ENCODE measurements around the gene GATAD2B.
"Not testable (repeated sequence)": the region's sequence is repeated elsewhere in the genome, so short reads cannot be mapped to it uniquely, and the experiment has no call there.

GATAD2B gene

GRCh38 chr1:153929426-153929825 is 6.7 kb upstream of the GATAD2B start:
- DNase-seq: no peak

DNA sequence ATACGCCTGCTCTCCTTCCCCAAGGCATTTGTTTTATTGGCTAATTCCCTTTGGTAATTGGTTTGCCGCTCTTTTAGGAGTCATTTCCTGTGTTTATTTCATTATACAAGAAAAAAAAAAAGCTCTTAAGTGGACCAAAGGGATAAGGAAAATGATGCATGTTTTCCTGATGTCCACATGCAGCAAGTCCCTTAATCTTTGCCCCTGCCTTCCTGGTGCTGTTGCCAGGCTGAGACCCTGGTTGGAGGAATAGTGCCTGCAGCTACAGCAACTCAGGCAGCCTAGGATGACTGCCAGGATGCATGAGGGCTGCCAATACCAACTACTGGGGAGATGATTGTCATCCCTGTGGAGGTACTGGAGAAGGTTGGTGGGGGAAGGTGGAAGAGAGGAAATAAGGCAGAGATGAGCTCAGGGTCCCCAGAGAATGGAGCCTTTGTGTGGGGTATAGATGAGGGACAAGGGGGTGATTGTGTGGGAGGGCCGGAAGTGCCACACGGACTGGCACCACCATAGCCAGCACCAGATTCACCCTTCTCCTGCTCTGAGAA is 6.1 kb upstream of the GATAD2B start:
- DNase-seq: no peak

DNA sequence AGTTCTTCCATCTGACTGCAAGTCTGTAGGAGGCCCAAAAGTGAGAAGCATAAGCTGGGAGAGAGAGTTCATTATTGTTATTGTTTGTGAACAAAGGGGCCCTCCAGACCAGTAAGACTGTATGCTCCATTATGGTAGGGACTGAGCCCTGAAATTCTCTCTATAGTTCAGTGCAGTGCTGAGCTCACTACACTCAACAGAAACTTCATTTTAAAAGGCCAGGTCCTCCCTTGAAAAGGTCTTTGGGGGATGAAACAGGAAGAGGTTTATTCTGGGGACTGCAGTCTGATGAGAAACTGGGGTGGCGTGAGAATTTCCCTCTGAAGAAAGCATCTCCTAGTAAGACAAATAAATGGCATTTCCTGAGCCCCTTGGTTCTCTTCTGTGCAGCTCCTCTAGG is 5.5 kb upstream of the GATAD2B start:
- no peak for DNase-seq

DNA sequence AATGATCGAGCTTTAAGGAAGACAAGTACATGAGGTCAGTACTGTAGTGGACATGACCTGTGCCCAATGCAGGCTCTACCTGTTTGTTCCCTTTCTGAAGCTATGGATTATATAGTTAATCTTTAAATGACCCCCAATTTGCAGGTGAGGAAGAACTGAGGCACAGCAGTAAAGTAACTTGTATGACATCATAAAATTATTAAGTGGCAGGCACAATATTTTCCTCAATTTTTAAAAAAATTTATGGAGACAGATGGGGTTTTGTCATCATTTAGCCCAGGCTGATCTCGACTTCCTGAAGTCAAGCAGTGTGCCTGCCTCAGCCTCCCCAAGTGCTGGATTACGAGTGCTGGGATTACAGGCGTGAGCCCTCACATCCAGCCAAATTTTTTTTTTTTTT is 3.6 kb upstream of the GATAD2B start:
- DNase-seq: no peak

- DNase-seq: peak; percentile 81
These were observed 448 bp downstream of the GATAD2B start for GRCh38 chr1:153922076-153922971.

DNA sequence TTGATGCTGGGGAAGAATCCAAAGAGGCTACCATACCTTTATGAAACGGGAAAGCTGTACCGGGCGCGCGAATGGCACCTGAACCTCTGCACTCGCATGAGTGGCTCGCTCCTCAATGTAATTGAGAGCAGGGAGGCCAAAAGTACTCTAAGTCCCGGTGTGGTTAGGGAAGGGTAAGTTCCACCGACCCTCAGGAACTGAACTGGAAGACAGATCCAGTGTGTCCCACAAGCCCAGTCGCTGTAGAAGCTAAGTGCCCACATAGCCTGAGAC is 1.0 kb downstream of the GATAD2B start:
- no peak for DNase-seq

GRCh38 chr1:153921080-153921802 is 1.5 kb downstream of the GATAD2B start:
- no peak for DNase-seq

DNA sequence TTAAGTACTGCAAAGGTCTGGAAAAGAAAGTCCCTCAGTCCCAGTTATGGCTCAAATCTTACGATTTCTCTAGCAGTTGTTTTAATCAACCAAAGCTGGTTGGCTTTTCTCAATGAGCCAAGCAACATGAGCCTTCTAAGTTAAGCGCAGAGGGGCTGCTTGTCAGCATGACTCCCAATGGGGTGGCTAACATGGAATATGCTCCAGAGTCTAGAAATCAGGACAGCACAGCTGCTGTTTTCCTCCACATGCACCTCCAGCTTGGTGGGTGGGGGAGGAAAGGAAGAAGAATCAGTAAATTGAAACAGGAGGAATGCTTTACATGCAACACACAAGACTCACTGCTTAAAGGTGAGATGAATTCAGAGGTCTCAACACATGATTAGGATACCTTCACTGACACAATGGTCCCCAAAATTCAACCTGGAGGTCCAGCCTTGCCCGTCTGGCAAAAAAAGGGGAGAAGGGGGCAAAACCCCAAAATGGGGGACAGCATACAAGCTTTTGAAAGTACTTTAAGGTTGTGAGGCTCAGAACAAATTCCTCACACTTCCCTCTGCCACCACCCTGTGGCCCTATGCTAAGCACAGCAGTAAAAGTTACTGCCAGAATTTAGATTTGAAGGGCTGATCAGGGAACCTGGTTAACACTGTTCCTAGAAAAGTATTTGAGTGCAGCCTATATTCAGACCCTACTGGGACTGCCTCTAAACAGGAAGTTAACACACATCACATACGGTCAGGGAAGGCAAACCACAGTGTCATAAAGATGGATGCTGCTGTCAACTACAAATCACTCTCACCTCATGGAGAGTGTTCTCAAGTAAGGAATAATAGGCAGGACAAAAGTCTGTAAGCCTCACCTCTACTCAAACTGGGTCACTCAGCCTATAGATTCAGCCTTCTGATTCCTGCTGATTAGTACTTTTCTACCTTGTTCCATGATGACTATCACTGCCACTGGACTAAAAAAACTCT is 2.6 kb downstream of the GATAD2B start:
- DNase-seq: no peak

GRCh38 chr1:153916297-153916696 is 6.5 kb downstream of the GATAD2B start:
- DNase-seq: no peak

DNA sequence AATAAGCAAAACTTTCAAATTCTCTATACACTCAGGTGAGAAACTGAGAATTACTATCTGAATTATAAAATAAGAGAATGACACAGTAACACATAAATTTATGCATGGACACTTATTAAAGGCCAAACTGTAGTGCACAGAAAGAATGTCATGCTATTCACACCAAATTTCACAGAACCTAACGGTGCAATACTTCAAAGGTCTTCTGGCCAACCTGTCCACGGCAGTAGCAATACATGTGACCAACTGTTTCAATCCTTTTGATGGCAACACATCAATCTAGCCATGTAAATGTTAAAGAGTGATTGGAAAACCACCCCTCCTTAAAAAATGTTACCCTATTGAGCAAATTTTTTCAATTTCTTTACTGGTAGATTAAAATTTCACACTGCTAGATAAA is 10.4 kb downstream of the GATAD2B start:
- no peak for DNase-seq

DNA sequence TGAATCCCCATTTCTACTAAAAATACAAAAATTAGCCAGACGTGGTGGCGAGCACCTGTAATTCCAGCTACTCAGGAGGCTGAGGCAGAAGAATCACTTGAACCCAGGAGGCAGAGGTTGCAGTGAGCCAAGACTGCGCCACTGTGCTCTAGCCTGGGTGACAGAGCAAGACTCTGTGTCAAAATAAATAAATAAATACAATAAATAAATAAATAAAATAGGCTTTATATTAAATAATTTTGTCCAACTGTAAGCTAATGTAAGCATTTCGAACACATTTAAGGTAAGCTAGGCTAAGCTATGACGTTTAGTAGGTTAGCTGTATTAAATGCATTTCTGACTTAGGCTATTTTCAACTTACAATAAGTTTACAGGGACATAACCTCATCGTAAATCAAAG is 12.2 kb downstream of the GATAD2B start:
- not testable (repeated sequence) for DNase-seq

GRCh38 chr1:153908071-153908470 is 14.7 kb downstream of the GATAD2B start:
- no peak for DNase-seq

DNA sequence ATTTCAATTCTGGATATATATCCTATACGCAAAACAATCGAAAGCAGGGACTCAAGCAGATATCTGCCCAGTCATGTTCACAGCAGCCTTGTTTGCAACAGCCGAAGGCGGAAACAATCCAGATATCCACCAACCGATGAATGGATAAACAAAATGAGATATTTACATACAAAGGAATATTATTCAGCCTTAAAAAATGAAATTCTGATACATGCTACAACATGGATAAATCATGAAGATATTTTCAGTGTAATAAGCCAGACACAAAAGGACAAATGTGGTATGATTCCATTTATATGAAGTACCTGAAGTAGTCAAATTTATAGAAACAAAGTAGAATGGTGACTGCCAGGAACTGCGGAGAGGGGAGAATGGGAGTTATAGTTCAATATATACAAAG is 15.6 kb downstream of the GATAD2B start:
- no peak for DNase-seq

DNA sequence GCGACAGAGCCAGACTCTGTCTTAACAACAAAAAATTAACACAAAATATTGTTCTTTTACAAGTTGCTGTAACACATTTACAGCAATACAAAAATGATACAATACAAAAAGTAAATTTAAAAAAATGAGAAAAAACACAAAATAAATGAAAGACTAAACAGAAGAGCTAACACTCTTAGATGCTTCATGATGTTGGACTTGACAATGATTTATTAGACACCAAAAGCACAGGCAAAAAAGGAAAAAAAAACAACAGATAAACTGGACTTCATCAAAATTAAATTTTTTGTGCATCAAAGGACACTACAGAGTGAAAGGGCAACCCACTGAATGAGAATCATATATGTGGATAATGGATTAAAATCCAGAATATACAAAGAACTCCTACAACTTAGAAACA is 16.4 kb downstream of the GATAD2B start:
- DNase-seq: no peak

DNA sequence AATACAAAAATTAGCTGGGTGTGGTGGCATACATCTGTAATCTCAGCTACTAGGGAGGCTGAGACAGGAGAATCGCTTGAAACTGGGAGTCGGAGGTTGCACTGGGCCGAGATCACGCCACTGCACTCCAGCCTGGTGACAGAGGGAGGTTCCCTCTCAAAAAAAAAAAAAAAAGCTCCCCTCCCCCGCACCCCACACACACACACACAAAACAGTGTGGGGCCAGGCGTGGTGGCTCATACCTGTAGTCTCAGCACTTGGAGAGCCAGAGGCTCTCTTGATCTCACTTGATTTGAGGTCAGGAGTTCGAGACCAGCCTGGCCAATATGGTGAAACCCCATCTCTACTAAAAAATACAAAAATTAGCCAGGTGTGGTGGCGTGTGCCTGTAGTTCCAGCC is 16.9 kb downstream of the GATAD2B start:
- not testable (repeated sequence) for DNase-seq

- no peak for DNase-seq
These were observed 18.8 kb downstream of the GATAD2B start for GRCh38 chr1:153903841-153904455.

- DNase-seq: no peak
These were observed 23.3 kb downstream of the GATAD2B start for GRCh38 chr1:153899509-153899908.

GRCh38 chr1:153895866-153896265 is 26.9 kb downstream of the GATAD2B start:
- DNase-seq: not testable (repeated sequence)

GRCh38 chr1:153891042-153891441 is 31.7 kb downstream of the GATAD2B start:
- not testable (repeated sequence) for DNase-seq

GRCh38 chr1:153888533-153888932 is 34.2 kb downstream of the GATAD2B start:
- DNase-seq: no peak

DNA sequence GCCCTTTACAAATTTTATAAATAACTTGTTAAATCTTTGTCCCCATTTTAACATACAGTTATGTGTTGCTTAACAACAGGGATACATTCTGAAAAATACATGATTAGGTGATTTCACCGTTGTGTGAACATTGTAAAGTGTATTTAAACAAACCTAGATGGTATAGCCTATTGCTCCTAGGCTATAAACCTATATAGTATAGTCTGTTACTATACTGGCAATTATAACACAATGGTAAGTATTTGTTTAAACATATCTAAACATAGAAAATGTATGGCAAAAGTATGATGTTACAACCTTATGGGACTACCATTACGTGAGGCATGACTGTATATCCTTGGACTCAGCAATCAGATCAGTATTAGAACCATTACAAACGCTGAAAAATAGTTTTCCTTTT is 36.6 kb downstream of the GATAD2B start:
- no peak for DNase-seq

GRCh38 chr1:153883223-153883622 is 39.5 kb downstream of the GATAD2B start:
- DNase-seq: no peak

All from stimulated activated CD8-positive, alpha-beta memory T cell treated with anti-CD3 and anti-CD28 coated beads, Interleukin-4, amount 100 ng/mL, for 48 hours (primary cell).